ENCODE data around the gene FBXO41. TPM values are rescaled to one million over a fixed set of nuclear protein-coding genes. Genes with fewer than 3 reads are reported as not detected.

FBXO41 gene
- total RNA-seq, 1 donor from 2014 or later = 10.1 TPM

GRCh38 chr2:73243884-73244570, 40.3 kb downstream of the FBXO41 start:
- peaks cover 76% of the 10 kb centered on the region for H3K79me2 ChIP-seq (ENCODE audit: insufficient read depth, low read length)
- no peak overlapping the region for H3K27ac ChIP-seq (ENCODE audit: low read depth, low read length)
- peaks cover 80% of the 10 kb centered on the region for H3K36me3 ChIP-seq (ENCODE audit: insufficient read depth, low read length)
- no peak overlapping the region for H3K4me3 Mint-ChIP-seq (ENCODE audit: unreplicated experiment)
- peaks cover 8% of the 10 kb centered on the region for H3K36me3 Mint-ChIP-seq (ENCODE audit: low read depth, unreplicated experiment)
- TF ChIP-seq CTCF (IDR thresholded peaks at IDR 0.05; ENCODE audit: insufficient read depth, low read depth, low read length) (no peak), EZH2 (IDR thresholded peaks at IDR 0.05; ENCODE audit: insufficient read depth, low read length) (no peak)
- no peak overlapping the region for H3K27ac Mint-ChIP-seq (ENCODE audit: unreplicated experiment)
- no peak overlapping the region for H3K4me3 ChIP-seq (ENCODE audit: insufficient read depth, low read depth, low read length)
- H3K27me3 Mint-ChIP-seq (ENCODE audit: low read depth, unreplicated experiment) = no peaks in the 10 kb centered on the region
- H3K4me1 Mint-ChIP-seq (ENCODE audit: low read depth, unreplicated experiment) = peaks cover 32% of the 10 kb centered on the region
- no peaks in the 10 kb centered on the region for H3K9me3 ChIP-seq (ENCODE audit: insufficient read depth, low read depth, low read length)
- no peaks in the 10 kb centered on the region for H3K9me3 Mint-ChIP-seq (ENCODE audit: unreplicated experiment)
- DNase-seq (ENCODE audit: low read depth) = peak; percentile 71
- no peak for FAIRE-seq
- peak overlapping the region; percentile 23 for H3K9ac ChIP-seq (ENCODE audit: low read length)
- H3K27me3 ChIP-seq (ENCODE audit: insufficient read depth, low read length) = no peaks in the 10 kb centered on the region
- peaks cover 21% of the 10 kb centered on the region for H3K4me1 ChIP-seq (ENCODE audit: insufficient read depth, low read length)
- H3K4me2 ChIP-seq (ENCODE audit: low read length) = peak overlapping the region; percentile 13
- H2AFZ ChIP-seq (ENCODE audit: low read depth, low read length) = no peak overlapping the region
- peaks cover 91% of the 10 kb centered on the region for H4K20me1 ChIP-seq (ENCODE audit: insufficient read depth, low read length)

GRCh38 chr2:73239776-73240175, 44.5 kb downstream of the FBXO41 start:
- peaks cover 95% of the 10 kb centered on the region for H3K79me2 ChIP-seq (ENCODE audit: insufficient read depth, low read length)
- TF ChIP-seq CTCF (IDR thresholded peaks at IDR 0.05; ENCODE audit: insufficient read depth, low read depth, low read length) = no peak
- TF ChIP-seq EZH2 (IDR thresholded peaks at IDR 0.05; ENCODE audit: insufficient read depth, low read length) = no peak
- H2AFZ ChIP-seq (ENCODE audit: low read depth, low read length) = no peak overlapping the region
- H4K20me1 ChIP-seq (ENCODE audit: insufficient read depth, low read length) = peaks cover 93% of the 10 kb centered on the region
- H3K9me3 Mint-ChIP-seq (ENCODE audit: unreplicated experiment) = no peaks in the 10 kb centered on the region
- peaks cover 46% of the 10 kb centered on the region for H3K4me1 Mint-ChIP-seq (ENCODE audit: low read depth, unreplicated experiment)
- no peak overlapping the region for H3K4me3 ChIP-seq (ENCODE audit: insufficient read depth, low read depth, low read length)
- no peak overlapping the region for H3K27ac Mint-ChIP-seq (ENCODE audit: unreplicated experiment)
- peak overlapping the region; percentile 1 for H3K27ac ChIP-seq (ENCODE audit: low read depth, low read length)
- no peaks in the 10 kb centered on the region for H3K9me3 ChIP-seq (ENCODE audit: insufficient read depth, low read depth, low read length)
- H3K4me3 Mint-ChIP-seq (ENCODE audit: unreplicated experiment) = no peak overlapping the region
- FAIRE-seq = no peak
- H3K27me3 ChIP-seq (ENCODE audit: insufficient read depth, low read length) = no peaks in the 10 kb centered on the region
- H3K36me3 ChIP-seq (ENCODE audit: insufficient read depth, low read length) = peaks cover 48% of the 10 kb centered on the region
- peak overlapping the region; percentile 27 for H3K9ac ChIP-seq (ENCODE audit: low read length)
- no peaks in the 10 kb centered on the region for H3K27me3 Mint-ChIP-seq (ENCODE audit: low read depth, unreplicated experiment)
- peak; percentile 56 for DNase-seq (ENCODE audit: low read depth)
- peak overlapping the region; percentile 59 for H3K4me2 ChIP-seq (ENCODE audit: low read length)
- H3K4me1 ChIP-seq (ENCODE audit: insufficient read depth, low read length) = peaks cover 34% of the 10 kb centered on the region
- H3K36me3 Mint-ChIP-seq (ENCODE audit: low read depth, unreplicated experiment) = no peaks in the 10 kb centered on the region

GRCh38 chr2:73238976-73239375, 45.3 kb downstream of the FBXO41 start:
- FAIRE-seq (no peak), DNase-seq (ENCODE audit: low read depth) (no peak)
- Histone ChIP-seq H3K4me2 (ENCODE audit: low read length) (peak overlapping the region; percentile 59), H3K36me3 (ENCODE audit: insufficient read depth, low read length) (peaks cover 42% of the 10 kb centered on the region), H3K4me1 (ENCODE audit: insufficient read depth, low read length) (peaks cover 30% of the 10 kb centered on the region), H3K9me3 (ENCODE audit: insufficient read depth, low read depth, low read length) (no peaks in the 10 kb centered on the region), H3K4me3 (ENCODE audit: insufficient read depth, low read depth, low read length) (no peak overlapping the region), H4K20me1 (ENCODE audit: insufficient read depth, low read length) (peaks cover 88% of the 10 kb centered on the region), H3K27ac (ENCODE audit: low read depth, low read length) (no peak overlapping the region), H3K79me2 (ENCODE audit: insufficient read depth, low read length) (peaks cover 94% of the 10 kb centered on the region), H3K27me3 (ENCODE audit: insufficient read depth, low read length) (no peaks in the 10 kb centered on the region), H3K9ac (ENCODE audit: low read length) (no peak overlapping the region), H2AFZ (ENCODE audit: low read depth, low read length) (no peak overlapping the region)
- Mint-ChIP-seq H3K27ac (ENCODE audit: unreplicated experiment) (peak overlapping the region; percentile 56), H3K36me3 (ENCODE audit: low read depth, unreplicated experiment) (no peaks in the 10 kb centered on the region), H3K4me1 (ENCODE audit: low read depth, unreplicated experiment) (peaks cover 40% of the 10 kb centered on the region), H3K27me3 (ENCODE audit: low read depth, unreplicated experiment) (no peaks in the 10 kb centered on the region), H3K4me3 (ENCODE audit: unreplicated experiment) (no peak overlapping the region), H3K9me3 (ENCODE audit: unreplicated experiment) (no peaks in the 10 kb centered on the region)
- TF ChIP-seq EZH2 (IDR thresholded peaks at IDR 0.05; ENCODE audit: insufficient read depth, low read length) (no peak), CTCF (IDR thresholded peaks at IDR 0.05; ENCODE audit: insufficient read depth, low read depth, low read length) (no peak)

Measured in astrocyte (in vitro differentiated cells and primary cell).